ENCODE results near the gene CCDC152.
A peak's percentile ranks its signal among the peaks of the same experiment; 100 is the strongest.
"Not testable (repeated sequence)": the region's sequence is repeated elsewhere in the genome, so short reads cannot be mapped to it uniquely, and the experiment has no call there.

The CCDC152 gene

GRCh38 chr5:42756606-42757601 lies at the start of gene CCDC152:
Gene CCDC152, plus strand, starts transcription at chr5:42756818. Its CDS starts 2,304 bp downstream, at chr5:42759122.
- DNase-seq, result peak; percentile 44

- DNase-seq, result no peak
Measured at GRCh38 chr5:42715785-42716184, 40.8 kb upstream of the CCDC152 start.

- no peak for DNase-seq
Measured at GRCh38 chr5:42718591-42718990, 38.0 kb upstream of the CCDC152 start.

GRCh38 chr5:42719034-42719433 lies 37.6 kb upstream of the CCDC152 start:
- no peak for DNase-seq

GRCh38 chr5:42720251-42720650 lies 36.4 kb upstream of the CCDC152 start:
- peak; percentile 1 for DNase-seq

GRCh38 chr5:42721484-42721883 lies 35.1 kb upstream of the CCDC152 start:
- no peak for DNase-seq

- DNase-seq, result not testable (repeated sequence)
Measured at GRCh38 chr5:42734531-42735058, 22.0 kb upstream of the CCDC152 start.

GRCh38 chr5:42740920-42741319 lies 15.7 kb upstream of the CCDC152 start:
- DNase-seq, result no peak

GRCh38 chr5:42745426-42745825 lies 11.2 kb upstream of the CCDC152 start:
- DNase-seq, result no peak

- DNase-seq, result no peak
Measured at GRCh38 chr5:42745856-42746255, 10.8 kb upstream of the CCDC152 start.

GRCh38 chr5:42749020-42749419 lies 7.6 kb upstream of the CCDC152 start:
- DNase-seq, result no peak

GRCh38 chr5:42750507-42750906 lies 6.1 kb upstream of the CCDC152 start:
- no peak for DNase-seq

GRCh38 chr5:42751044-42751443 lies 5.6 kb upstream of the CCDC152 start:
- no peak for DNase-seq

- DNase-seq, result no peak
Measured at GRCh38 chr5:42753099-42753498, 3.5 kb upstream of the CCDC152 start.

GRCh38 chr5:42759456-42759855 lies 2.8 kb downstream of the CCDC152 start:
- no peak for DNase-seq

- DNase-seq, result no peak
Measured at GRCh38 chr5:42760426-42760825, 3.8 kb downstream of the CCDC152 start.

GRCh38 chr5:42761791-42762190 lies 5.2 kb downstream of the CCDC152 start:
- no peak for DNase-seq

- no peak for DNase-seq
Measured at GRCh38 chr5:42767491-42768105, 11.0 kb downstream of the CCDC152 start.

- no peak for DNase-seq
Measured at GRCh38 chr5:42768106-42768504, 11.5 kb downstream of the CCDC152 start.

- no peak for DNase-seq
Measured at GRCh38 chr5:42770003-42770402, 13.4 kb downstream of the CCDC152 start.

- DNase-seq, result no peak
Measured at GRCh38 chr5:42772265-42772993, 15.8 kb downstream of the CCDC152 start.

- DNase-seq, result no peak
Measured at GRCh38 chr5:42779083-42779482, 22.5 kb downstream of the CCDC152 start.

GRCh38 chr5:42781584-42781983 lies 25.0 kb downstream of the CCDC152 start:
- no peak for DNase-seq

Measured in activated effector memory CD4-positive, alpha-beta T cell treated with Interleukin-2 at 50 U/mL for 16 hours (primary cell).